ENCODE results near the gene UIMC1.

DNA sequence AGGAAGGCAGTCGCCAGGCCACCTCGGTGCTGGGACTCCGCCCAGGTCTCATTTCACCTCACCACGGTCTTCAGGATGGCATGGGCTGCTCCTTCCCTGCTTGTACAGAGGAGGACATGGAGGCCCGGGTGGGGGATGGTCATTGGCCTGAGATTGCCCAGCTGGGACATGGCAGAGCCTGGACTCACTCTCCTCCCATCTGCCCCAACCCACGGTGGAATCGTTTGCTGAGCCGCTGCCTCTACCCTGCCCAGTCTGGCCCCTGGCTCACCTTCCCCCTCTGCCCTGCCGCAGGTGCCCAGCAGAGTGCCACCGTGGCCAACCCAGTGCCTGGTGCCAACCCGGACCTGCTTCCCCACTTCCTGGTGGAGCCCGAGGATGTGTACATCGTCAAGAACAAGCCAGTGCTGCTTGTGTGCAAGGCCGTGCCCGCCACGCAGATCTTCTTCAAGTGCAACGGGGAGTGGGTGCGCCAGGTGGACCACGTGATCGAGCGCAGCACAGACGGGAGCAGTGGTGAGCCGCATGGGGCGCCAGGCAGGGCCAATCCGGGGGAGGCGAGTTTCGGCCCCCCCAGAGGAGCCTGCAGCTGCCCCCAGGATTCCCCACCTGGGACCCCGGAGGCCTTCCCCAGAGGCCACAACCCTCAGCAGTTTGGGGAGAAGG, 144.1 kb downstream of the UIMC1 start:
- no peak for TF ChIP-seq POLR2A (IDR thresholded peaks at IDR 0.05)
- no peak for TF ChIP-seq CTCF (IDR thresholded peaks at IDR 0.05)

Data from testis (tissue), 2 donors.